Brain microvascular endothelial cell (primary cell): ENCODE measurements around the gene SLC7A6.
"Not testable (repeated sequence)": the region's sequence is repeated elsewhere in the genome, so short reads cannot be mapped to it uniquely, and the experiment has no call there.

Experiments used
- DNase-seq: peaks from one replicate; pipeline ENCODE4 v3.0.0-alpha.2; 2020
- H3K27ac ChIP-seq: fragments of 250-450 bp; sonication (Bioruptor Pico); 2 replicates; pipeline ENCODE4 v1.5.1; 2020; ENCODE audit warnings: mild to moderate bottlenecking, moderate library complexity
- H3K27me3 ChIP-seq: fragments of 250-450 bp; sonication (Bioruptor Pico); replicated peaks from 2 replicates; pipeline ENCODE4 v1.5.1; 2020; ENCODE audit warnings: mild to moderate bottlenecking
- H3K36me3 ChIP-seq: fragments of 250-450 bp; sonication (Bioruptor Pico); replicated peaks from 2 replicates; pipeline ENCODE4 v1.5.1; 2020; ENCODE audit warnings: mild to moderate bottlenecking
- H3K4me3 ChIP-seq: 2 replicates; pipeline ENCODE4 v1.5.1; 2011; ENCODE audit warnings: low read depth, mild to moderate bottlenecking, control low read depth, low read length, moderate library complexity
- in situ Hi-C: cut with HindIII; loops from 2 replicates; pipeline ENCODE4 v1.10.0; 2017; ENCODE audit warnings: low sequenced_read_pairs, low pct_ligation_motif_present
- TF ChIP-seq, protein P1 (sequence below): IDR thresholded peaks from 2 replicates; pipeline ENCODE4 v1.5.1; 2011; ENCODE audit warnings: low read depth, mild to moderate bottlenecking, moderate library complexity, low read length, control low read depth, inconsistent platforms; ENCODE audit errors: missing control alignments

The SLC7A6 gene

DNA sequence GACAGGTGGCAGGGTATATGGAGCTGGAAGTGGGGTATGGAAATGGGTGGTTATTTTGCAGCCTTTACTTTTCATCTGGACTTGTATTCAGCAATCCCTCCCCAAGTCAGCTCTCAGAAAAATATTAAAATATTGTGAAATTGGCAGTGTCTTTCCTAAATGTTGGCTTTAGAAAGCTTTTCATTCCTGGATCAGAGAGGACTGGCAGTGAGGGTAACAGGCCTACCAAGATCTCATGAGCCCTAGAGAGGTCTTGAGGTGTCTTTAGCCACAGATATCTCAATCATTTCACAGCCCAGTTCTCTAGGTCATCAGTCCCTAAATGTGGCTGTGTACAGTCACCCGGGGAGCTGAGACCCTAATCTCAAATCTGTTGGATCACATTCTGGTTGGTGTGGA is 23.9 kb downstream of the SLC7A6 start:
- Histone ChIP-seq H3K4me3 (no peak overlapping the region), H3K27me3 (no peaks in the 10 kb centered on the region), H3K27ac (no peak overlapping the region), H3K36me3 (peaks cover 46% of the 10 kb centered on the region)
- in situ Hi-C loops, result no loop called here
- no peak for DNase-seq
- TF ChIP-seq, protein P1, sequence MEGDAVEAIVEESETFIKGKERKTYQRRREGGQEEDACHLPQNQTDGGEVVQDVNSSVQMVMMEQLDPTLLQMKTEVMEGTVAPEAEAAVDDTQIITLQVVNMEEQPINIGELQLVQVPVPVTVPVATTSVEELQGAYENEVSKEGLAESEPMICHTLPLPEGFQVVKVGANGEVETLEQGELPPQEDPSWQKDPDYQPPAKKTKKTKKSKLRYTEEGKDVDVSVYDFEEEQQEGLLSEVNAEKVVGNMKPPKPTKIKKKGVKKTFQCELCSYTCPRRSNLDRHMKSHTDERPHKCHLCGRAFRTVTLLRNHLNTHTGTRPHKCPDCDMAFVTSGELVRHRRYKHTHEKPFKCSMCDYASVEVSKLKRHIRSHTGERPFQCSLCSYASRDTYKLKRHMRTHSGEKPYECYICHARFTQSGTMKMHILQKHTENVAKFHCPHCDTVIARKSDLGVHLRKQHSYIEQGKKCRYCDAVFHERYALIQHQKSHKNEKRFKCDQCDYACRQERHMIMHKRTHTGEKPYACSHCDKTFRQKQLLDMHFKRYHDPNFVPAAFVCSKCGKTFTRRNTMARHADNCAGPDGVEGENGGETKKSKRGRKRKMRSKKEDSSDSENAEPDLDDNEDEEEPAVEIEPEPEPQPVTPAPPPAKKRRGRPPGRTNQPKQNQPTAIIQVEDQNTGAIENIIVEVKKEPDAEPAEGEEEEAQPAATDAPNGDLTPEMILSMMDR, result no peak

DNA sequence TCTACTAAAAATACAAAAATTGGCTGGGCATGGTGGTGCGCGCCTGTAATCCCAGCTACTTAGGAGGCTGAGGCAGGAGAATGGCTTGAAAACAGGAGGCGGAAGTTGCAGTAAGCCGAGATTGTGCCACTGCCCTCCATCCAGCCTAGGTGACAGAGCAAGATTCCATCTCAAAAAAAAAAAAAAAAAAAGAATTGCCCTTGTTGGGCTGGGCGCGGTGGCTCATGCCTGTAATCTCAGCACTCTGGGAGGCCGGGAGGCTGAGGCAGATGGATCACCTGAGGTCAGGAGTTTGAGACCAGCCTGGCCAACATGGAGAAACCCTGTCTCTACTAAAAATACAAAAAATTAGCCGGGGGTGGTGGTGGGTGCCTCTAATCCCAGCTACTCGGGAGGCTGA is 24.5 kb downstream of the SLC7A6 start:
- DNase-seq, in situ Hi-C loops, H3K4me3 ChIP-seq, H3K27ac ChIP-seq, H3K27me3 ChIP-seq: not testable (repeated sequence)
- peaks cover 51% of the 10 kb centered on the region for H3K36me3 ChIP-seq

DNA sequence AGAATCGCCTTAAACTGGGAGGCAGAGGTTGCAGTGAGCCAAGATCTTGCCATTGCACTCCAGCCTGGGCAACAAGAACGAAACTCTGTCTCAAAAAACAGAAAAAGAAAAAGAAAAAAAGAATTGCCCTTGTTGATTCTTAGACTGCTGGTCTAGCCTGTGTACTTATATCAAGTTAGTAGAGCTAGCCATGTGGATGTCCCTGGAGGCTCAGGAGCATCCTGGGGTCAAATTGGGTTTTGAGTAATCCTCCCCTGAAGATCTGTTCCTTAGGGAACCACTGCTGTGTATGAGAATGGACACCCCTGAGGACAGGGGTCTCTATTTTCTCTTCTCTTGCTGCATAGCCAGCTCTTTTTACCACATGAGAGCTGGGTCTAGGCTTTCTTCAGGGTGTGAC is 24.9 kb downstream of the SLC7A6 start:
- H3K27me3 ChIP-seq, result no peaks in the 10 kb centered on the region
- TF ChIP-seq, protein P1, result no peak
- no peak overlapping the region for H3K4me3 ChIP-seq
- no peak for DNase-seq
- peaks cover 55% of the 10 kb centered on the region for H3K36me3 ChIP-seq
- H3K27ac ChIP-seq, result no peak overlapping the region
- in situ Hi-C loops, result no loop called here

DNA sequence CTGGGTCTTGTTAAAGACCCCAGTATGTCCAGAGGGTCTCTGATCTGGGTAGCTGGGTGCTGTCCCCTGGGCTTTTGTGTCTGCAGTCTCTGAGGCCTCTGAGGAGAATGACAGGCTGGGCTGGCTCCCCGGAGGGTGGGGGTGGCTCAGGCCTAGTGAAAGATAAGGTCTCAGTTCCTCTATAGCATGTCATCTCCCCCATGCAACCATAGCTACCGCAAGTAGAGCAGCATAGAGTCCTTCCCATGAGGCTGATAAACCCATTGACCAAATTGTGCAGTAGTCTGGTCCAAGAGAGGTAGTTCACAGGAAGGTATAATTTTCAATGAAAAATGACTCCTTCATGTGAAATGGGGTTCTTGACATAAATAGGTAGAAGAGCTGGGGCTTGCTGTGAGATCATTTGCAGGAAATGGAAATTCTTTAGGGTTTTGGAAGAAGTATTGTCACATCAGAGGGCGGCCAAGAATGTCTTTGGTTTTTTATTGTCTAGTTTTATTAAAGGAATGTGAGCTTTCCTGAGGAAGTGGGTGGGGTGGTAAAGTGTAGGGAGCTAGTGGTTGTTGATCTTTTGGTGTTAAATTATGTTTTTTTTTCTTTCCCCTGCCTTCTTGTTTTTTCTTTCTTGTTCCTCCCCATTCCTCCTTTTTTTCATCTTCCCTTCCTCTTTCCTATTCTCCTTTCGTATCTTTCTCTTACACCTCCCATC is 25.4 kb downstream of the SLC7A6 start:
- H3K36me3 ChIP-seq, result peaks cover 59% of the 10 kb centered on the region
- no peaks in the 10 kb centered on the region for H3K27me3 ChIP-seq
- H3K4me3 ChIP-seq, result no peak overlapping the region
- H3K27ac ChIP-seq, result no peak overlapping the region
- in situ Hi-C loops, result no loop called here
- TF ChIP-seq, protein P1, result no peak
- DNase-seq, result no peak

DNA sequence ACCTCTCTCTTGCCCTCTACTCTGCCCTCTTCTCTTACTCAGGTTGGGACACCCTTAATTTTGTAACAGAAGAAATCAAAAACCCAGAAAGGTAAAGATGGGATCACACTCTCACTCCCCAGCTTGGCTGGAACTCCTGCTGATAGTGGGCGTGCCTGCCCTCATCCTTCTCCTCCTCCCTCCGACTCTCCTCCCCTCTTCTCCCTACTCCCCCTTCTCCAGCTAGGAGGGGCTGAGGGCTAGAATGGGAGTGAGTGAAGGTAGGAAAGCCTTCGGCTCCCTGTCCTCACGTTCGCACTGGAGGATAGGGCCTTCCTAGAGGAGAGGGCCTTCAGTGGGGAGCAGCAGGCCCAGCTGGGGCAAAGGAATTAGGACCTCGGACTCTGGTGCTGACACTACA is 26.1 kb downstream of the SLC7A6 start:
- TF ChIP-seq, protein P1, result no peak
- DNase-seq, result no peak
- in situ Hi-C loops, result no loop called here
- Histone ChIP-seq H3K27ac (no peak overlapping the region), H3K4me3 (no peak overlapping the region), H3K36me3 (peaks cover 58% of the 10 kb centered on the region), H3K27me3 (no peaks in the 10 kb centered on the region)

DNA sequence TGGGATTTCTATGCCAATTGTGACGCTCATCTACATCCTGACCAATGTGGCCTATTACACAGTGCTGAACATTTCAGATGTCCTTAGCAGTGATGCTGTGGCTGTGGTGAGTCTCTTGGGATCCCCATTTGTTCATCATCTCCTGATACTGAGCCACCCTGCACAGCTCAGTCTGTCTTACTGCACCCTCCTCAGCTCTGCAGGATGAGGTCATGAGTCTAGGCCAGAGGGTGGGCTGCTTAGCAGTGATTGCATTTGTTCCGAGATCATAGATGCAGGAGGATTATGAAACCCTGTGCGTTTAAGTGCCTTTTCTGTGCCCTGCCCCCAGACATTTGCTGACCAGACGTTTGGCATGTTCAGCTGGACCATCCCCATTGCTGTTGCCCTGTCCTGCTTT is 26.9 kb downstream of the SLC7A6 start:
- DNase-seq, result no peak
- Histone ChIP-seq H3K27me3 (no peaks in the 10 kb centered on the region), H3K36me3 (peaks cover 62% of the 10 kb centered on the region), H3K4me3 (no peak overlapping the region), H3K27ac (no peak overlapping the region)
- in situ Hi-C loops, result no loop called here
- TF ChIP-seq, protein P1, result no peak
